HG02678 (cell line): ENCODE data around the gene WDFY4.

Experiments used
- ATAC-seq: cut with Tn5 transposase; IDR thresholded peaks from one replicate; pipeline ENCODE4 v1.9.1; 2021; ENCODE audit warnings: mild to moderate bottlenecking, moderate library complexity; ENCODE audit not compliant: unreplicated experiment

WDFY4 gene

GRCh38 chr10:48769706-48770435, 85.2 kb downstream of the WDFY4 start:
- ATAC-seq, result no peak

- no peak for ATAC-seq
Measured at GRCh38 chr10:48770561-48771089, 86.0 kb downstream of the WDFY4 start.

DNA sequence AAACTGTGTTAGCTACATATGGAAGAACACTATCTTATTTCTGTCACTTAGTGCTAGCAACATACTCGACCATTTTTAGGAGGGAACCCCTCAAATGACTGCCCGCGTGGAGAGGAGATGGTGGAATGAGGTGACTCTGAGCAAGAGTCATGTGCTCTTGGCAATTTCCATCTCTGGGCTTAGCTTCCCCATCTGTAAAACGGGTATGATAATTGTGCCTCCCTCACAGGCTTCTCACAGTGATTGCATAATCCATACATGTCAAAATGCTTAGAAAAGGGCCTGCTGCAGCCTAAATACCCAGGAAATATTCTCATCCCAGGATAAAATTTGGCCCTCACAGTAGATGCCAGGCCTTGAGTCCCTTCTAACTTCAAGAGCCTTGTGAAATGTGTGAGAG, 86.6 kb downstream of the WDFY4 start:
- ATAC-seq, result no peak

DNA sequence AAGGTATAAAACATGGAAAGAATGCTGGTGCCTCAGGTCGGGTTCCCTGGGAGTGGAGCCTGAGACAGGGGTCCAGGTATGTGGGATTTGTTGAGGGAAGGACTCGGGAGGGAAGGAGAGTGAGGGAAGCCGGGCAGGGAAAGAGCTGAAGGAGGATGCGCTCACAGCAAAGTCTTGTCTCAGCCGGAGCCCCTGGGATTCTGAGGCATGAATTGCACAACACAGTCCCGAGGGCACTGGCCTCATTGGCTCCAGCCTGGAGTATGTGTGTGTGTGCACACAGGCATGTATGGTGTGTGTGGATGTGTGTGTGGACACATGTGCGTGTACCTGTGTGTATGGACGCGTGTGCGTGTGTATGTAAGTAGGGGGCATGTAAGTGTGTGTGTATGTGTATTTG, 87.4 kb downstream of the WDFY4 start:
- ATAC-seq, result no peak

DNA sequence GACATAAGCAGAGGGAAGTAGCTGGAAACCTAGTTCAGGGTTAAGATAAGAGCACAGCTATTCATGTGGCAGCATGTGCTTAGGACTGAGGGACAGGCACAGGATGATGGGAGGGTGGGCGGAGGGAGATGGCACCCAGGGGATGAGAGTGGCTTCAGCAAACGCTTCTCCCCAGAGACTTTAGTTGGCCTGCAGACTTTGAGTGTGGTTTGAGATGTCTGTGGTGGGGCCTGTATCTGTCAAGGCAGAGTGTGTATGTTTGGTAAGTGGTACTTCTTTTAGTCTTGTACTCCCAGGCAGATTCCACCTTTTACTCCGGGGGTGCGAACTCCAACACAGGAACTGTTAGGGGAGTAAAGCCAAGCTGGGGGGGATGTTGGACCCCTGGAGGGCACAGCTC, 88.9 kb downstream of the WDFY4 start:
- no peak for ATAC-seq

DNA sequence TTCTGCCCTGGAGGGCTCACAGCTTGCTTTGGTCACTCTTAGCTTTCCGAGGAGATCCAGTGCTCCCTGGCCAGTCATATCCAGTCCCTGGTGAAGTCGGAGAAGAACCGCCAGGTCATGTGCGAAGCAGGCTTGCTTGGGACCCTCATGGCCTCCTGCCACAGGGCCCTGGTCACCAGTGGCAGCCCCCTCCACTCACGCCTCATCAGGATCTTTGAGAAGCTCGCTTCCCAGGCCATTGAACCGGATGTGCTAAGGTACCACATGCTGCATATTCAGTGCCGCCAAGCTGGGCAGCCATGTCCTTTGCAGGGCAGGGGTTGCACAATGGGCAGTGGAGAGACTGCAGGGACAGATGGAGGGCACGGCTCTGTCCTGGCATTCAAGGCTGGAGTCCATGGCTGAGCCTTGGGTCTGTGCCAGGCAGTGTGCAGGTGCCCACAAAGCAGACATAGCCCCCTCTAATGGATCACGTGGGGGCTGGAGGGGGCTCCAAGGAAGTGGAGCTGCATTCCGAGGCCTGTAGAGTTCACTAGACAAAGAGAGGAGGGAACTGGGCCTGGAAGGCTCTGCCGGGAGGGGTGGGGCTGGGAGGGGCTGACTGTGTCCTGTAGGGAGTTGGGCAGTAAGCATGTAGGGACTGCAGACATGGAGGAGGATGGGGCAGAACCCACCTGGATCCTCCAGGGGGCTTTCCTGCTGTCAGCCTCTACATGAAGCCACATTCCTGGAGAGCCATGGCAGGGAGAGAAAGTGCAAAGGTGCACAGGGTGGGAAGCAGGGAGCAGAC, 89.9 kb downstream of the WDFY4 start:
- ATAC-seq, result no peak

GRCh38 chr10:48775206-48775517, 90.5 kb downstream of the WDFY4 start:
- ATAC-seq, result no peak

GRCh38 chr10:48776005-48776522, 91.4 kb downstream of the WDFY4 start:
- ATAC-seq, result no peak

GRCh38 chr10:48776528-48776927, 91.9 kb downstream of the WDFY4 start:
- no peak for ATAC-seq

DNA sequence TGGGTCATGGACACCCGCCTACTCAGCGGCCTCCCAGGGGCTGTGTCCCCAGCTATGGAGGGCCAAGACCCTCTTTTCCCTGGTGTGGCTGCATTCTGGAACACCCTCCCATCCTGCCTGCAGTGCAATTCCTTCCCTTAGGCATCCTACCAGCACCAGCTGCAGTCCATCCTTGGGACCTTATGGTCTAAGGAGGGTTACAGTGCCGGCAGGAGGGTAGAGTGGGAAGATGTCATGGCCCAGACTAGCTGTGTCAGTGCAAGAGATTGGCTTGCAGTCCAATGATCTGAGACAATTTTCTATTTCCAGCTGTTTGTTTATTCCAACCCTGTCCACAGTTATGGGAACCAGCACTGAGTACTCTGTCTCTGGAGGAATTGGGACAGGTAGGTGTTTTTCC, 92.4 kb downstream of the WDFY4 start:
- ATAC-seq, result no peak

- ATAC-seq, result no peak
Measured at GRCh38 chr10:48778193-48778857, 93.7 kb downstream of the WDFY4 start.

DNA sequence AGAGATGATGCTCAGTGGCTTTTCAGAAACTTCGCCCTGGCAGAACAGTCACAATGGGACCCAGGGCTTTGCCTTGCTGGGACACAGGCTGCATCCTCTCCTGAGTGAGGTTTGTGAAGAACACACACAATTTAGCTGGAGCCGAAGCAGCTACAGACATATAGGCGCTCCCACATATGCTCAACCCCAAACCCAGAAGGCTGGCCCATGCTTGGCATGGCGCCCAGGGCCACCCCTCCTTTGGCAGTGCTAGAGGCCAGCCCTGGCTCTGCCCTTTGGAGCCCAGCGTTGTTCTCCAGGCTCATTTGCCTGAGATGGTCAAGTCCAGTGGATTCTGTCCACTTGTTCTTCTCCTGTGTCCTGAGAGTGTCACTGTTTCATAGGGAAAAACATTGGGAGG, 94.4 kb downstream of the WDFY4 start:
- ATAC-seq, result no peak

- ATAC-seq, result no peak
Measured at GRCh38 chr10:48779546-48780152, 95.0 kb downstream of the WDFY4 start.

- no peak for ATAC-seq
Measured at GRCh38 chr10:48780341-48780740, 95.7 kb downstream of the WDFY4 start.

DNA sequence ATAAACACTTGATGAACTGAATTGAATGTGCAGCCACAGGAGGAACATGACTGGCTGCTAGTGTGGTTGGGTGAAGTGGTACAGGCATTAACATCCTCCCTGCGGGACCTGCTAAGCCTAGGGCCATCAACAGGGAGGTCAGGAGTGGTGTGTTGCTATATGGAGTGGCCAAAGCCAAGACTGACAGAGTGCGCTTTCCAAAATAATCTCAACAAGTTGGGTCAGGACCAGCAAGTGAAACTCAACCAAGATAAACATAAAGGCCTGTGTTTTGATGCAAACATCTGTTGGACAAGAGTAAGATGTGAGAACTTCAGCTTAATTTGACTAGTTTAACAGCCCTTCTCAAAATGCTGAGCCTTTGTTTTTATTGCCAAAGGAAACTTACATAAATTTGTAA, 97.7 kb downstream of the WDFY4 start:
- no peak for ATAC-seq

DNA sequence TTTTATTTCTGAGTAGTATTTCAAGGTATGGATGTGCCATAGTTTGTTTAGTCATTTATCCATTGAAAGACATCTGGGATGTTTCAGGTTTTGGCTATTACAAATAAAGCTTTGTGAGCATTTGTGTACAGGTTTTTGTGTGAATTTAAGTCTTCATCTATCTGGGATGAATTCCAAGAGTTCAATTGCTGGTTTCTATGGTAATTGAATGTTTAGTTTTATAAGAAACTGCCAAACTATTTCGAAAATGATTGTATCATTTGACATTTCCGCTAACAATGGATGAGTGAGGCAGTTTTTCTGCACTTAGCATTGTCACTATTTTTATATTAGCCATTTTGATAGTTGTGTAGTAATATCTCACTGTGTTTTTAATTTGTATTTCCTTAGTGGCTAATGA, 99.4 kb downstream of the WDFY4 start:
- ATAC-seq, result no peak

DNA sequence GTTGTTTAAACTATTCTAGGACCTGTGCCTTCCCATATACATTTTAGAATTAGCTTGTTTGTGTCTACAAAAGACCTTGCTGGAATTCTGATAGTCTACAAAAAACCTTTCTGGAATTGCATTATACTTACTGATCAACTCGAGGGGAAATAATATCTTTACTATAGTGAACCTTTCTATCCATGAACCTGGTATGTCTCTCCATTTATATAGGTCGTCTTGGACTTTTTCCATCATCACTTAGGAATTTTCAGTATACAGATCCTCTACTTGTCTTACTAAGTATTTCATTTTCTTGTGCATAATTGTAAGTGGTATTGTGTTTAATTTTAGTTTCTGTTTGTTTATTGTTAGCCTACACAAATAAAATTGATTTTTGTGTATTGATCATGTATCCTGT, 101.1 kb downstream of the WDFY4 start:
- no peak for ATAC-seq

DNA sequence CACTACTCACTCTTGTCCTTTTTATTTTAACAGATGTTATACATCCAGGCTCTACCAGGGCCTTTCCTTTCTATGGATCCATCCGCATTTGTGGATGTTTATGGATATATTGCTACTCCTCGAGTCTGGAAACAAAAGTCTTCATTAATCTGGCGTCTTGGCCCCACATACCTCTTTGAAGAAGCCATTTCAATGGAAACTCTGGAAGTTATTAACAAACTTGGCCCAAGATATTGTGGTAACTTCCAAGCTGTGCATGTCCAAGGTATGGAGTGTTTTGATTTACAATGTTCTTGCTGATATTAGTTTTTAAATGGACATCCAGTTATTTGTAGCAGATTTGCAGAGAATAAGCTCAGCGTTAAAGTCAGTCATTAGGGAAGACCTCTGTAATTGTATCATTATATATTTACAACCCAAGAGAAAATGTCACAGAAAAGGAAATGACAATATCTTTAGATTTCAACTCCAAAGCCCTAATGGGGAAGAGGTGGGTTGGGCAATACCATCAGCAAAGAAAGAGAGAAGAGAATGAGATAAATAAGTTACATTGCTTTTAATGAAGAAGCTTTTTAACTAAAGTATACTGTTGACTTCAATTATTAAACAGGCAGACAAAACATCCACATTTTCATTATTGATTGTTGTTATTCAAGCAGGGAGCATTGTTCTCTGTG, 102.1 kb downstream of the WDFY4 start:
- ATAC-seq, result no peak

- ATAC-seq, result no peak
Measured at GRCh38 chr10:48788554-48788953, 103.9 kb downstream of the WDFY4 start.
